ENCODE measurements around the gene STAT5A. TPM values are rescaled to one million over a fixed set of nuclear protein-coding genes. Genes with fewer than 3 reads are reported as not detected.

STAT5A gene
- total and polyA plus RNA-seq, 9 of the 15 experiments (the other 6 are each of a cell fraction or from before 2014, with no cell fraction given) = 79.9 to 415 (median 196) TPM

DNA sequence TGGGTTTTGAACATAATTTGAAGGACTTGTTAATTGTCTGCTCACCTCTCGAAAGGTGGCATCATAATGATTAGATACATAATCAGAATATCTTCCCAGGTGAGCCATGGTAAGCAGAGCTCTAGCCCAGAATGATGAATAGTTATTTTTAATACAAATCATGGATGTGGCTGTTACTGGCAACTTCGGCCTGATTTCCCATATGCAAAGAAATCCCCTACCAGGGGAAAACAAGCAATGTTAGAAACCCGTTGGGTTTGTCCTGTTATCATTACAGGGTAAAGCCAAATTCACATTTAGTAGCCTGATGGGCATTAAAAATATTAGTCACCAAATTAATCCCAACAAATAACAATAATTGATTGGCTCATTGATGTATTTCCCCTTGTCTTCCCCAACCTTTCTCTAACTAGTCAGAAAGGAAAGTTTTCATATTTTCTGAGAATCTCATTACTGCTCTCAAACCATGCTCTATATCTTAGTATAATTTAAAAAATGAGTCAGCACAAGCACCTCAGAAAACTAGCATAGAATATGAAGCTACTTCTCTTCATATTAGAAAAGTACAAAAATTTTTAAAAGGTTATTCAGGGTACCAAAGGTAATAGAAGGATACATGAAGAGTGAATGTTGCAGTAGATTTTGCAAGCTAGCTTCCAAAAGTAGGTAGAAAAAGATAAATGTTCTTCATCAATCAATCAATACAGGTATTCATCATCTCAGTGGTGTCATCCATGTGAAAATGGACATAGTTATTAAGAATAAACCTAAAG is 17.1 kb upstream of the STAT5A start (continued):
- TF ChIP-seq ARID1B (IDR thresholded peaks at IDR 0.05) (no peak), ZNF140 (CRISPR knock-in tag; IDR thresholded peaks at IDR 0.05) (no peak), ZNF79 (CRISPR knock-in tag; IDR thresholded peaks at IDR 0.05; ENCODE audit: low read depth) (no peak), ZKSCAN1 (IDR thresholded peaks at IDR 0.05; ENCODE audit: low read depth, low read length) (no peak), ZNF277 (CRISPR knock-in tag; IDR thresholded peaks at IDR 0.05; ENCODE audit: borderline replicate concordance) (no peak), PHTF2 (CRISPR knock-in tag; IDR thresholded peaks at IDR 0.05) (no peak), SFPQ (IDR thresholded peaks at IDR 0.05; ENCODE audit: low read depth, low read length) (no peak), SMARCB1 (IDR thresholded peaks at IDR 0.05; ENCODE audit: insufficient read length, low read depth) (no peak), TOE1 (IDR thresholded peaks at IDR 0.05; ENCODE audit: borderline replicate concordance) (no peak), TOE1 (CRISPR knock-in tag; IDR thresholded peaks at IDR 0.05; ENCODE audit: borderline replicate concordance, low read depth) (no peak), EZH2 (IDR thresholded peaks at IDR 0.05; ENCODE audit: borderline replicate concordance, low read depth, low read length) (no peak), GTF2F1 (IDR thresholded peaks at IDR 0.05; ENCODE audit: low read depth, low read length) (no peak), C11orf30 (IDR thresholded peaks at IDR 0.05; ENCODE audit: low read depth) (0 out of 2 replicates have a peak, but pooled peaks have one; percentile 7), ZNF316 (IDR thresholded peaks at IDR 0.05) (peak; percentile 50; the same call in 1 of the 2 replicates), FOXK2 (conservative IDR thresholded peaks at IDR 0.05 in 1 of 2, IDR thresholded peaks at IDR 0.05 in 1 of 2; ENCODE audit: low read depth in 2 of 2) (no peak), ZNF3 (CRISPR knock-in tag; IDR thresholded peaks at IDR 0.05) (no peak), HCFC1 (IDR thresholded peaks at IDR 0.05; ENCODE audit: low read depth, low read length) (no peak)
- TF ChIP-seq, protein P1, sequence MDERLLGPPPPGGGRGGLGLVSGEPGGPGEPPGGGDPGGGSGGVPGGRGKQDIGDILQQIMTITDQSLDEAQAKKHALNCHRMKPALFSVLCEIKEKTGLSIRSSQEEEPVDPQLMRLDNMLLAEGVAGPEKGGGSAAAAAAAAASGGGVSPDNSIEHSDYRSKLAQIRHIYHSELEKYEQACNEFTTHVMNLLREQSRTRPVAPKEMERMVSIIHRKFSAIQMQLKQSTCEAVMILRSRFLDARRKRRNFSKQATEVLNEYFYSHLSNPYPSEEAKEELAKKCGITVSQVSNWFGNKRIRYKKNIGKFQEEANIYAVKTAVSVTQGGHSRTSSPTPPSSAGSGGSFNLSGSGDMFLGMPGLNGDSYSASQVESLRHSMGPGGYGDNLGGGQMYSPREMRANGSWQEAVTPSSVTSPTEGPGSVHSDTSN (CRISPR knock-in tag; IDR thresholded peaks at IDR 0.05; ENCODE audit: low read depth) = no peak
- TF ChIP-seq, protein P1 (tag; conservative IDR thresholded peaks at IDR 0.05; ENCODE audit: low read depth) = peak; percentile 52; the same call in 1 of the 2 replicates
- TF ChIP-seq, protein P2, sequence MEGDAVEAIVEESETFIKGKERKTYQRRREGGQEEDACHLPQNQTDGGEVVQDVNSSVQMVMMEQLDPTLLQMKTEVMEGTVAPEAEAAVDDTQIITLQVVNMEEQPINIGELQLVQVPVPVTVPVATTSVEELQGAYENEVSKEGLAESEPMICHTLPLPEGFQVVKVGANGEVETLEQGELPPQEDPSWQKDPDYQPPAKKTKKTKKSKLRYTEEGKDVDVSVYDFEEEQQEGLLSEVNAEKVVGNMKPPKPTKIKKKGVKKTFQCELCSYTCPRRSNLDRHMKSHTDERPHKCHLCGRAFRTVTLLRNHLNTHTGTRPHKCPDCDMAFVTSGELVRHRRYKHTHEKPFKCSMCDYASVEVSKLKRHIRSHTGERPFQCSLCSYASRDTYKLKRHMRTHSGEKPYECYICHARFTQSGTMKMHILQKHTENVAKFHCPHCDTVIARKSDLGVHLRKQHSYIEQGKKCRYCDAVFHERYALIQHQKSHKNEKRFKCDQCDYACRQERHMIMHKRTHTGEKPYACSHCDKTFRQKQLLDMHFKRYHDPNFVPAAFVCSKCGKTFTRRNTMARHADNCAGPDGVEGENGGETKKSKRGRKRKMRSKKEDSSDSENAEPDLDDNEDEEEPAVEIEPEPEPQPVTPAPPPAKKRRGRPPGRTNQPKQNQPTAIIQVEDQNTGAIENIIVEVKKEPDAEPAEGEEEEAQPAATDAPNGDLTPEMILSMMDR (IDR thresholded peaks at IDR 0.05 in 2 of 3, conservative IDR thresholded peaks at IDR 0.05 in 1 of 3; ENCODE audit: insufficient read depth in 2 of 3, low read depth in 1 of 3, low read length in 3 of 3) = no peak

All from K562 (cell line).